Activated B cell treated with CpG ODN at 0.5 μM for 24 hours (primary cell): Measurements from ENCODE around the gene ANKS6. TPM values are rescaled to one million over a fixed set of nuclear protein-coding genes. Genes with fewer than 3 reads are reported as not detected.

Experiments
- ATAC-seq: fragments of 200-7000 bp; cut with Tn5 transposase; one replicate; pipeline ENCODE4 v1.10.0; 2021; ENCODE audit warnings: low read depth, mild to moderate bottlenecking, moderate library complexity
- CTCF ChIA-PET: fragments of 350-600 bp; sonication (Branson Sonifier 250); formaldehyde crosslinking; loops from one replicate; lab custom pipeline; 2021; ENCODE audit warnings: antibody characterized with exemption; lab: Charles Lee
- POLR2A ChIA-PET: fragments of 350-600 bp; sonication (Branson Sonifier 250); formaldehyde crosslinking; loops from one replicate; lab custom pipeline; 2021; ENCODE audit warnings: antibody characterized with exemption; lab: Charles Lee
- DNase-seq: peaks from one replicate; pipeline ENCODE4 v3.0.0; 2022
- H3K27ac Mint-ChIP-seq: one replicate; pipeline ENCODE4 v1.8.0; 2020; ENCODE audit warnings: mixed read lengths
- H3K27me3 Mint-ChIP-seq: one replicate; pipeline ENCODE4 v1.8.0; 2021; ENCODE audit warnings: mixed read lengths
- H3K36me3 Mint-ChIP-seq: one replicate; pipeline ENCODE4 v1.8.0; 2021; ENCODE audit warnings: low read depth, mixed read lengths
- H3K4me1 Mint-ChIP-seq: one replicate; pipeline ENCODE4 v1.8.0; 2021; ENCODE audit warnings: mixed read lengths
- H3K4me3 Mint-ChIP-seq: one replicate; pipeline ENCODE4 v1.8.0; 2020; ENCODE audit warnings: mild to moderate bottlenecking, mixed read lengths
- H3K9me3 Mint-ChIP-seq: one replicate; pipeline ENCODE4 v1.8.0; 2020; ENCODE audit warnings: mixed read lengths
- intact Hi-C: fragments of 100-400 bp; cut with micrococcal nuclease; formaldehyde crosslinking; loops from one replicate; pipeline ENCODE4 v1.15.1; 2024
- total RNA-seq: library from RNA; stranded (reverse); gene quantifications from 2 replicates; pipeline ENCODE4 v1.2.3, GENCODE V29; 2022
- TF ChIP-seq, protein P1 (sequence below): fragments of 200-600 bp; IDR thresholded peaks from one replicate; pipeline ENCODE4 v1.8.0; 2022; ENCODE audit warnings: antibody characterized with exemption, mild to moderate bottlenecking

The ANKS6 gene
- total RNA-seq: 12.1 and 14.8 TPM in 2 replicates

GRCh38 chr9:98796364-98797101 lies at the start of gene ANKS6:
ANKS6 (minus strand) TSS chr9:98796555; CDS start chr9:98796491, 64 bp downstream.
- TF ChIP-seq, protein P1, sequence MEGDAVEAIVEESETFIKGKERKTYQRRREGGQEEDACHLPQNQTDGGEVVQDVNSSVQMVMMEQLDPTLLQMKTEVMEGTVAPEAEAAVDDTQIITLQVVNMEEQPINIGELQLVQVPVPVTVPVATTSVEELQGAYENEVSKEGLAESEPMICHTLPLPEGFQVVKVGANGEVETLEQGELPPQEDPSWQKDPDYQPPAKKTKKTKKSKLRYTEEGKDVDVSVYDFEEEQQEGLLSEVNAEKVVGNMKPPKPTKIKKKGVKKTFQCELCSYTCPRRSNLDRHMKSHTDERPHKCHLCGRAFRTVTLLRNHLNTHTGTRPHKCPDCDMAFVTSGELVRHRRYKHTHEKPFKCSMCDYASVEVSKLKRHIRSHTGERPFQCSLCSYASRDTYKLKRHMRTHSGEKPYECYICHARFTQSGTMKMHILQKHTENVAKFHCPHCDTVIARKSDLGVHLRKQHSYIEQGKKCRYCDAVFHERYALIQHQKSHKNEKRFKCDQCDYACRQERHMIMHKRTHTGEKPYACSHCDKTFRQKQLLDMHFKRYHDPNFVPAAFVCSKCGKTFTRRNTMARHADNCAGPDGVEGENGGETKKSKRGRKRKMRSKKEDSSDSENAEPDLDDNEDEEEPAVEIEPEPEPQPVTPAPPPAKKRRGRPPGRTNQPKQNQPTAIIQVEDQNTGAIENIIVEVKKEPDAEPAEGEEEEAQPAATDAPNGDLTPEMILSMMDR: no peak
- peak within 1 kb of the TSS; percentile 87 for H3K4me3 Mint-ChIP-seq
- CTCF ChIA-PET: no interaction called here
- peak; percentile 91 for DNase-seq
- peaks cover 1% of the 10 kb centered on the region for H3K27me3 Mint-ChIP-seq
- intact Hi-C loops: loop anchor here (1.0 to 10.0 kb wide), 7 partner anchors 11 to 1384 kb away; partner anchors contain the start of genes CORO2A, GALNT12, NCBP1 and TDRD7
- H3K4me1 Mint-ChIP-seq: peaks cover 16% of the 10 kb centered on the region
- H3K9me3 Mint-ChIP-seq: peaks cover 5% of the 10 kb centered on the region
- peak; percentile 94 for ATAC-seq
- no peaks in the 10 kb centered on the region for H3K36me3 Mint-ChIP-seq
- peak within 1 kb of the TSS; percentile 47 for H3K27ac Mint-ChIP-seq
- POLR2A ChIA-PET: interaction anchor here (0.6 to 1.3 kb wide), 3 partner anchors 12 to 874 kb away, joined by 3 to 4 read pairs (median 3); no protein-coding TSS in a partner anchor

GRCh38 chr9:98846081-98846480 lies 49.7 kb upstream of the ANKS6 start:
- Mint-ChIP-seq H3K27me3 (no peaks in the 10 kb centered on the region), H3K4me1 (no peaks in the 10 kb centered on the region), H3K4me3 (no peak overlapping the region), H3K27ac (no peak overlapping the region), H3K36me3 (peaks cover 6% of the 10 kb centered on the region), H3K9me3 (no peaks in the 10 kb centered on the region)
- intact Hi-C loops: loop anchor here (5.0 kb wide), 2 partner anchors 376 to 1166 kb away; partner anchors contain the start of genes ALG2 and SEC61B
- ChIA-PET CTCF (interaction anchor here (1.1 to 5.1 kb wide), 2 partner anchors 11 to 295 kb away, joined by 3 to 65 read pairs; no protein-coding TSS in a partner anchor), POLR2A (no interaction called here)
- TF ChIP-seq, protein P1: no peak
- ATAC-seq: no peak
- no peak for DNase-seq

DNA sequence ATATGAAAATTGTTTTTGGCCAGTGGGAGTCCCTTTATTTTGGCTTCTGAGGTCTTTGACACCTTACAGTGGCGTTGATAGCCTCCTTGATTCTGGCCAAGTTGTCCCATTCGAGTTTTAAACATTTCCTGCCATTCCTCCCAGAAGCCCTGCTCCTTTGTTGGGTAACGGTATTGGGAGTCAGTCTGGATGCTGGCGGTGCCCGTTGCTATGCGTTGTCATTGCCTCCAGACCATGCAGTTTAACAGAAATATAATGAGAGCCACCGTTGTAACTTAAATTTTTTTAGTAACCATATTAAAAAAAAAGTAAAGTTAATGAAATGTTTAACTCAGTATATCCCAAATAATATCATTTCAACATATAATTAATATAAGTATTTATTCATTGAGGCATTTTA lies 46.2 kb upstream of the ANKS6 start:
- Mint-ChIP-seq H3K27me3 (no peaks in the 10 kb centered on the region), H3K27ac (no peak overlapping the region), H3K36me3 (peaks cover 11% of the 10 kb centered on the region), H3K4me3 (no peak overlapping the region), H3K4me1 (no peaks in the 10 kb centered on the region), H3K9me3 (no peaks in the 10 kb centered on the region)
- ATAC-seq (no peak), DNase-seq (no peak)
- TF ChIP-seq, protein P1: no peak
- ChIA-PET POLR2A (no interaction called here), CTCF (no interaction called here)
- intact Hi-C loops: no loop called here

DNA sequence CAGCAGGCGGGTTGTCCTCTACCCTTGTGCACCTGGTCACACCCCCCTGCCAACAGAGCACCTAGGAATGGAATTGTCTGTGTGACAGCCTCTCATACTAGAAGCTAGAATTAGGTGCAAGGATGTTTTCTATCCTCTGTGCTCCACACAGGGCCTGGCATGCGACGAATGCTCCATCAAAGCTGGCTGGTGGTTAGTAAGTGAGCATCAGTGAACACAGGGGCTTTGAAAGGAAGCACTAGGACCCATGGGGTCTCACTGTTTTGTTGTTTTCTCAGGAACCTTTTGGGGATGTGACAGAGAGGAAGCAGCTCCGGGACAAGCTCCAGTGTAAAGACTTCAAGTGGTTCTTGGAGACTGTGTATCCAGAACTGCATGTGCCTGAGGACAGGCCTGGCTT lies 43.4 kb upstream of the ANKS6 start:
- ChIA-PET CTCF (interaction anchor here (0.7 kb wide), 1 partner anchor 8 kb away, joined by 4 read pairs; no protein-coding TSS in a partner anchor), POLR2A (no interaction called here)
- Mint-ChIP-seq H3K27ac (no peak overlapping the region), H3K36me3 (peaks cover 5% of the 10 kb centered on the region), H3K4me3 (no peak overlapping the region), H3K9me3 (no peaks in the 10 kb centered on the region), H3K27me3 (no peaks in the 10 kb centered on the region), H3K4me1 (no peaks in the 10 kb centered on the region)
- TF ChIP-seq, protein P1: no peak
- ATAC-seq: no peak
- no peak for DNase-seq
- intact Hi-C loops: no loop called here

- POLR2A ChIA-PET: no interaction called here
- CTCF ChIA-PET: no interaction called here
- no peaks in the 10 kb centered on the region for H3K9me3 Mint-ChIP-seq
- DNase-seq (no peak), ATAC-seq (no peak)
- H3K27me3 Mint-ChIP-seq: no peaks in the 10 kb centered on the region
- TF ChIP-seq, protein P1: no peak
- peaks cover 5% of the 10 kb centered on the region for H3K36me3 Mint-ChIP-seq
- H3K27ac Mint-ChIP-seq: no peak overlapping the region
- H3K4me1 Mint-ChIP-seq: no peaks in the 10 kb centered on the region
- intact Hi-C loops: no loop called here
- H3K4me3 Mint-ChIP-seq: no peak overlapping the region
Observed at GRCh38 chr9:98838868-98839565, 42.7 kb upstream of the ANKS6 start.
